Osteoblast (primary cell): ENCODE data around the gene POLDIP3. TPM values are rescaled to one million over a fixed set of nuclear protein-coding genes. Genes with fewer than 3 reads are reported as not detected.
"Not testable (repeated sequence)": the region's sequence is repeated elsewhere in the genome, so short reads cannot be mapped to it uniquely, and the experiment has no call there.

Experiments
- DNase-seq: peaks from one replicate; pipeline ENCODE4 v3.0.0; 2011; ENCODE audit warnings: low spot score, mixed read lengths; ENCODE audit not compliant: insufficient read length; ENCODE audit errors: missing footprints
- H2AFZ ChIP-seq: 2 replicates; pipeline ENCODE4 v1.6.0; 2011; ENCODE audit warnings: mild to moderate bottlenecking, low read length
- H3K27ac ChIP-seq: 2 replicates; pipeline ENCODE4 v1.5.1; 2011; ENCODE audit warnings: mild to moderate bottlenecking, low read depth, low read length, moderate library complexity
- H3K27me3 ChIP-seq: 2 replicates; pipeline ENCODE4 v1.6.0; 2012; ENCODE audit warnings: mild to moderate bottlenecking, control low read depth, inconsistent platforms, low read length, moderate library complexity; ENCODE audit not compliant: insufficient read depth
- H3K36me3 ChIP-seq: 2 replicates; pipeline ENCODE4 v1.5.1; 2011; ENCODE audit warnings: mild to moderate bottlenecking, low read length, control low read depth, moderate library complexity; ENCODE audit not compliant: insufficient read depth
- H3K4me1 ChIP-seq: 2 replicates; pipeline ENCODE4 v1.5.1; 2011; ENCODE audit warnings: mild to moderate bottlenecking, low read length, control low read depth, moderate library complexity; ENCODE audit not compliant: insufficient read depth
- H3K4me2 ChIP-seq: 2 replicates; pipeline ENCODE4 v1.6.0; 2011; ENCODE audit warnings: mild to moderate bottlenecking, low read length; ENCODE audit not compliant: insufficient read depth
- H3K4me3 ChIP-seq: fragments of 200-600 bp; sonication (generic); 3 replicates; pipeline ENCODE4 v1.5.1; 2012; ENCODE audit warnings: mild to moderate bottlenecking, low read length, inconsistent platforms; ENCODE audit not compliant: insufficient read depth
- H3K79me2 ChIP-seq: 2 replicates; pipeline ENCODE4 v1.6.0; 2012; ENCODE audit warnings: mild to moderate bottlenecking, low read length, control low read depth, inconsistent platforms; ENCODE audit not compliant: insufficient read depth
- H3K9me3 ChIP-seq: 2 replicates; pipeline ENCODE4 v1.5.1; 2011; ENCODE audit warnings: low read depth, low read length, control low read depth
- H4K20me1 ChIP-seq: 2 replicates; pipeline ENCODE4 v1.6.0; 2012; ENCODE audit warnings: mild to moderate bottlenecking, low read length, control low read depth; ENCODE audit not compliant: insufficient read depth
- total RNA-seq: library from RNA; depleted of rRNA; stranded (reverse); fragments of >200 nt; gene quantifications from 2 replicates; pipeline ENCODE4 v1.2.3, GENCODE V29; 2012
- TF ChIP-seq, protein P1 (sequence below): IDR thresholded peaks from 2 replicates; pipeline ENCODE4 v1.5.1; 2011; ENCODE audit warnings: mild to moderate bottlenecking, low read depth, low read length, moderate library complexity; ENCODE audit errors: extremely low read depth

Gene POLDIP3
- total RNA-seq, 1 donor: 22.4 TPM

DNA sequence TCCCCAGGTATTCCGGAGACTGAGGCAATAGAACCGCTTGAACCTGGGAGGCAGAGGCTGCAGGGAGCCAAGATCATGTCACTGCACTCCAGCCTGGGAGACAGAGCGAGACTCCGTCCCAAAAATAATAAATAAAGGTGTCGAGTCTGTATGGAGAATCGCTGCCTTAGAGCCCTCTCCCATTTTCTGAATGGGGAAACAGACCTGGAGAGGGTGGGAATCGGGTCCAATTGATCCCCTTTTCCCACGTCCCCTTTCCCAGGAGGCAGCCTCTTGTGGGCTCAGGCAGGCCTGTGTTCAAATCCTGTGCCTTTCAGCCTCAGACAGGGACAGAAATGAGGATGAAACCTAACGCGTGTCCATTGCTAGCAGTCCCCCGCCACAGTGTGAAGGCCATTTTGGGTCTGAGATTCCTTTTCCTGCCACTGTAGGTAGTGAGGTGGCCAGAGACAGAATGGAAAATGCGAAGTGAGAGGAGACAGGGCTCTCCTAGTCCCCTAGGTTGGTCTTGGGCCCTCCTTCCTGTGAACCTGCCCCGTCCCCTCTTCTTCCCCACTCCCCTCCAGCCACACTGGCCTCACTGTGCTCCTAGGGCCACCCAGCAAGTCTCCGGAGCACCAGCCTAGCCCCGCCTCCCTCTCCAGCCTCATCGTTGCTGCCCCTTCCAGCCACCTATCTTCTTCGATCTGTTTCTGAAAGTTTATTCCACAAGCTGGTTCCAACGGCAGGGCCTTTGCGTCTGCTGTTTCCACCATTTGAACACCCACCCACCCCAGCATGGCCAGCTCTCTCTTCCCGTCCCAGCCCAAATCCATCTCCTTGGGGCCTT, 2.7 kb upstream of the POLDIP3 start:
- H2AFZ ChIP-seq: no peak overlapping the region
- H3K4me1 ChIP-seq: peaks cover 57% of the 10 kb centered on the region
- peaks cover 19% of the 10 kb centered on the region for H4K20me1 ChIP-seq
- TF ChIP-seq, protein P1, sequence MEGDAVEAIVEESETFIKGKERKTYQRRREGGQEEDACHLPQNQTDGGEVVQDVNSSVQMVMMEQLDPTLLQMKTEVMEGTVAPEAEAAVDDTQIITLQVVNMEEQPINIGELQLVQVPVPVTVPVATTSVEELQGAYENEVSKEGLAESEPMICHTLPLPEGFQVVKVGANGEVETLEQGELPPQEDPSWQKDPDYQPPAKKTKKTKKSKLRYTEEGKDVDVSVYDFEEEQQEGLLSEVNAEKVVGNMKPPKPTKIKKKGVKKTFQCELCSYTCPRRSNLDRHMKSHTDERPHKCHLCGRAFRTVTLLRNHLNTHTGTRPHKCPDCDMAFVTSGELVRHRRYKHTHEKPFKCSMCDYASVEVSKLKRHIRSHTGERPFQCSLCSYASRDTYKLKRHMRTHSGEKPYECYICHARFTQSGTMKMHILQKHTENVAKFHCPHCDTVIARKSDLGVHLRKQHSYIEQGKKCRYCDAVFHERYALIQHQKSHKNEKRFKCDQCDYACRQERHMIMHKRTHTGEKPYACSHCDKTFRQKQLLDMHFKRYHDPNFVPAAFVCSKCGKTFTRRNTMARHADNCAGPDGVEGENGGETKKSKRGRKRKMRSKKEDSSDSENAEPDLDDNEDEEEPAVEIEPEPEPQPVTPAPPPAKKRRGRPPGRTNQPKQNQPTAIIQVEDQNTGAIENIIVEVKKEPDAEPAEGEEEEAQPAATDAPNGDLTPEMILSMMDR: no peak
- H3K4me3 ChIP-seq: peak overlapping the region; percentile 39
- H3K27ac ChIP-seq: no peak overlapping the region
- peaks cover 6% of the 10 kb centered on the region for H3K36me3 ChIP-seq
- H3K27me3 ChIP-seq: no peaks in the 10 kb centered on the region
- peak; percentile 76 for DNase-seq
- no peaks in the 10 kb centered on the region for H3K9me3 ChIP-seq
- H3K4me2 ChIP-seq: peak overlapping the region; percentile 72
- H3K79me2 ChIP-seq: peaks cover 16% of the 10 kb centered on the region

DNA sequence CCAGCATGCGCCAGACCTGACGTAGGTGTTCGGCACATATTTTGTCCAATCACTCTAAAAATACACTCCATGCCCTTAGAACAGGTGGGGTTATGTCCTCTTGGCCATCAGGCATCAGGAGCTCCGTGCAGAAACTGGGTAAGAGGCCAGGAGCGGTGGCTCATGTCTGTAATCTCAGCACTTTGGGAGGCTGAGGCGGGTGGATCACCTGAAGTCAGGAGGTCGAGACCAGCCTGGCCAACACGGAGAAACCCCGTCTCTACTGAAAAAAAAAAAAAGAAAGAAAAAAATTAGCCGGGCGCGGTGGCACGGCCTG, 1.1 kb upstream of the POLDIP3 start:
- Histone ChIP-seq H3K36me3 (peaks cover 12% of the 10 kb centered on the region), H4K20me1 (peaks cover 27% of the 10 kb centered on the region), H3K27ac (peak overlapping the region; percentile 100), H3K4me3 (peak overlapping the region; percentile 47), H3K4me2 (peak overlapping the region; percentile 81), H3K79me2 (peaks cover 32% of the 10 kb centered on the region), H3K4me1 (peaks cover 50% of the 10 kb centered on the region)
- H2AFZ ChIP-seq, H3K27me3 ChIP-seq, H3K9me3 ChIP-seq, DNase-seq: not testable (repeated sequence)

DNA sequence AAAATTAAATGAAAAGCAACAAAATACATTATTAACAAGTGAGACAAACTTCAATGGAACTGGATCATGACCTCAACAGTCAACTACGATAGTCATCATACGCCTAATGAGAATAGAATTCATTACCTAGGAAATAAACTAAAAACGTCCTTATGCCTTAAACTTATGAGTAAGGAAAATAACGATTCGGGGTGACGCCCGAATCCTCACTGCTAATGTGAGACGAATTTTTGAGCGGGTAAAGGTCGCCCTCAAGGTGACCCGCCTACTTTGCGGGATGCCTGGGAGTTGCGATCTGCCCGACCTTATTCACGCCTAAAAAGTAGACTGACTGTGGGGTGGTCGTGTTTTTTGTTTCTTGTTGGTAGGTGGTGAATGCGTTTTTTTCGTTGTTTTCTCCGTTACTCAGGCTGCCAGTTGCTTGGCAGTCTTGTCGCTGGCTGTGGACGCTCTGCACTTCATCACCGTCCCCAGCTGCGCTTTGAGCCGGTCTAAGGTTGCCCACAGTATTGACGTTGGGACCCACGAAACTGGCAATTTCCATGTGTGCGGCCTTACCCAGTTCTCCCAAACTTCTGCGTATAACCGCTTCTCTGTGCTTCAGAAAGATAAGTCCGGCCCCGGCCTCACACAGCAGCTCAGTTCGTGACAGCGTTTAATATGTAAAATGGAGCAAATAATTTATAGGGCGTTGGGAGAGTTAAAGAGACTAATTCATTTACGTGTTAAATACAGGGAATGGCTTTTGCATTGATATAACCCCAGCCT, 593 bp upstream of the POLDIP3 start:
- Histone ChIP-seq H2AFZ (peak overlapping the region; percentile 77), H3K36me3 (peaks cover 15% of the 10 kb centered on the region), H3K4me3 (peak overlapping the region; percentile 83), H3K27me3 (no peaks in the 10 kb centered on the region), H3K79me2 (peaks cover 37% of the 10 kb centered on the region), H4K20me1 (peaks cover 33% of the 10 kb centered on the region), H3K4me2 (peak overlapping the region; percentile 81), H3K27ac (peak overlapping the region; percentile 100), H3K9me3 (no peaks in the 10 kb centered on the region), H3K4me1 (peaks cover 47% of the 10 kb centered on the region)
- TF ChIP-seq, protein P1: no peak
- peak; percentile 96 for DNase-seq

DNA sequence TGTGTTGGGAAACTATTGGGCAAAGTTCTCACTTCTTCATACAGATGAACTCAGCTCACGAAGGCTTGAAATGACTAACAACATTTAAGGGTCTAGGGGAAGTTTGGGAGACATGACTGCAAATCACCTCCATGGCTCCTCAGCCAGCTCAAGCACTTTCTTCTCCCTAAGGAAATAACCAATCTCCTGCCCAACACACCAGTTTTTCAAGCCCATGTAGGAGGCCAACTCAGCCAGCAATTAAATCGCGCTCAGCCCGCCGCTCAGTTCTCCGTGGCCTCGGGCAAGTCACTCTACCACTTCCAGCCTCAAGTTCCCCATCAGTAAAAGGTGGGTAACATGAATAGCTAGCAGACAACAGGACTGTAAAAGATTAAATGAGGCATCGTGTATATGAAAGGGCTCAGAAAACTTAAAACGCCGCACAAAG, 796 bp downstream of the POLDIP3 start:
- peaks cover 42% of the 10 kb centered on the region for H4K20me1 ChIP-seq
- peak; percentile 62 for DNase-seq
- no peaks in the 10 kb centered on the region for H3K27me3 ChIP-seq
- H3K36me3 ChIP-seq: peaks cover 14% of the 10 kb centered on the region
- no peaks in the 10 kb centered on the region for H3K9me3 ChIP-seq
- peak overlapping the region; percentile 100 for H3K27ac ChIP-seq
- H3K4me1 ChIP-seq: peaks cover 50% of the 10 kb centered on the region
- TF ChIP-seq, protein P1: no peak
- peak overlapping the region; percentile 76 for H2AFZ ChIP-seq
- peak overlapping the region; percentile 98 for H3K4me2 ChIP-seq
- peak overlapping the region; percentile 83 for H3K4me3 ChIP-seq
- H3K79me2 ChIP-seq: peaks cover 51% of the 10 kb centered on the region
